Uterus (tissue), 2 donors: ENCODE results near the gene MCM9.

Experiments used
- CTCF ChIP-seq, 4 experiments: fragments of 200-600 bp in 2 of 4; fragments of 450-650 bp in 2 of 4; sonication (generic) in 2 of 4; IDR thresholded peaks; one replicate each; pipeline ENCODE4 v1.5.1; 2016 to 2019; ENCODE audit warnings: antibody characterized with exemption in 4 of 4, mild to moderate bottlenecking in 2 of 4, moderate library complexity in 1 of 4
- POLR2A ChIP-seq, 2 donors: fragments of 450-650 bp; IDR thresholded peaks; one replicate each; pipeline ENCODE4 v1.6.1; 2016; ENCODE audit warnings: antibody characterized with exemption in 2 of 2, mild to moderate bottlenecking in 1 of 2, moderate library complexity in 1 of 2

GRCh38 chr6:118789419-118789818 lies 145.5 kb downstream of the MCM9 start:
- TF ChIP-seq CTCF (IDR thresholded peaks at IDR 0.05), result no peak
- no peak for TF ChIP-seq POLR2A (IDR thresholded peaks at IDR 0.05)
